ENCODE results near the gene VSIG10L. TPM values are rescaled to one million over a fixed set of nuclear protein-coding genes. Genes with fewer than 3 reads are reported as not detected.

Gene VSIG10L
- total RNA-seq, 1 donor from 2014 or later: 3.5 TPM

- TF ChIP-seq CTCF (IDR thresholded peaks at IDR 0.05): no peak
- Mint-ChIP-seq H3K36me3 (ENCODE audit: unreplicated experiment) (no peaks in the 10 kb centered on the region), H3K27ac (ENCODE audit: unreplicated experiment) (peak overlapping the region; percentile 97)
These were observed 25.8 kb upstream of the VSIG10L start for GRCh38 chr19:51367565-51368365.

GRCh38 chr19:51367255-51367564 is 25.3 kb upstream of the VSIG10L start:
- H3K27me3 Mint-ChIP-seq (ENCODE audit: unreplicated experiment): no peaks in the 10 kb centered on the region
- DNase-seq (ENCODE audit: extremely low spot score, unreplicated experiment): no peak

More at GRCh38 chr19:51367565-51368365, 25.8 kb upstream of the VSIG10L start:
- no peaks in the 10 kb centered on the region for H3K27me3 Mint-ChIP-seq (ENCODE audit: unreplicated experiment)
- peaks cover 36% of the 10 kb centered on the region for H3K4me1 Mint-ChIP-seq (ENCODE audit: unreplicated experiment)
- DNase-seq (ENCODE audit: extremely low spot score, unreplicated experiment): peak; percentile 99
- no peaks in the 10 kb centered on the region for H3K9me3 Mint-ChIP-seq (ENCODE audit: unreplicated experiment)
- H3K4me3 Mint-ChIP-seq (ENCODE audit: unreplicated experiment): peak overlapping the region; percentile 89

GRCh38 chr19:51366389-51367254 is 24.7 kb upstream of the VSIG10L start:
- H3K27me3 Mint-ChIP-seq (ENCODE audit: unreplicated experiment): no peaks in the 10 kb centered on the region
- peak; percentile 98 for DNase-seq (ENCODE audit: extremely low spot score, unreplicated experiment)
- no peaks in the 10 kb centered on the region for H3K36me3 Mint-ChIP-seq (ENCODE audit: unreplicated experiment)
- peak overlapping the region; percentile 89 for H3K4me3 Mint-ChIP-seq (ENCODE audit: unreplicated experiment)
- peaks cover 38% of the 10 kb centered on the region for H3K4me1 Mint-ChIP-seq (ENCODE audit: unreplicated experiment)
- H3K27ac Mint-ChIP-seq (ENCODE audit: unreplicated experiment): peak overlapping the region; percentile 97
- no peaks in the 10 kb centered on the region for H3K9me3 Mint-ChIP-seq (ENCODE audit: unreplicated experiment)
- no peak for TF ChIP-seq CTCF (IDR thresholded peaks at IDR 0.05)

More at GRCh38 chr19:51367255-51367564, 25.3 kb upstream of the VSIG10L start:
- H3K4me3 Mint-ChIP-seq (ENCODE audit: unreplicated experiment): peak overlapping the region; percentile 89
- peak overlapping the region; percentile 97 for H3K27ac Mint-ChIP-seq (ENCODE audit: unreplicated experiment)
- H3K4me1 Mint-ChIP-seq (ENCODE audit: unreplicated experiment): peaks cover 38% of the 10 kb centered on the region
- H3K36me3 Mint-ChIP-seq (ENCODE audit: unreplicated experiment): no peaks in the 10 kb centered on the region
- TF ChIP-seq CTCF (IDR thresholded peaks at IDR 0.05): no peak
- H3K9me3 Mint-ChIP-seq (ENCODE audit: unreplicated experiment): no peaks in the 10 kb centered on the region

GRCh38 chr19:51365965-51366388 is 24.0 kb upstream of the VSIG10L start, which contains the start of gene ETFB:
Gene ETFB (minus strand): TSS chr19:51366388. CDS start chr19:51366326, 62 bp downstream.
- no peak for TF ChIP-seq CTCF (IDR thresholded peaks at IDR 0.05)
- H3K27ac Mint-ChIP-seq (ENCODE audit: unreplicated experiment): peak within 1 kb of the TSS; percentile 97
- peaks cover 38% of the 10 kb centered on the region for H3K4me1 Mint-ChIP-seq (ENCODE audit: unreplicated experiment)
- no peaks in the 10 kb centered on the region for H3K27me3 Mint-ChIP-seq (ENCODE audit: unreplicated experiment)
- DNase-seq (ENCODE audit: extremely low spot score, unreplicated experiment): no peak
- peak within 1 kb of the TSS; percentile 89 for H3K4me3 Mint-ChIP-seq (ENCODE audit: unreplicated experiment)
- no peaks in the 10 kb centered on the region for H3K36me3 Mint-ChIP-seq (ENCODE audit: unreplicated experiment)
- no peaks in the 10 kb centered on the region for H3K9me3 Mint-ChIP-seq (ENCODE audit: unreplicated experiment)
